ENCODE data around the gene PTGFR.

The PTGFR gene

GRCh38 chr1:78520216-78520615 lies 29.4 kb downstream of the PTGFR start:
- Histone ChIP-seq H3K4me1 (ENCODE audit: control insufficient read depth in 1 of 2, insufficient read depth in 1 of 2, low read depth in 1 of 2, low read length in 1 of 2) (no peaks in the 10 kb centered on the region), H3K36me3 (no peaks in the 10 kb centered on the region)
- no peak for TF ChIP-seq CTCF (IDR thresholded peaks at IDR 0.05)

GRCh38 chr1:78520843-78521242 lies 30.1 kb downstream of the PTGFR start:
- no peak for TF ChIP-seq CTCF (IDR thresholded peaks at IDR 0.05)
- Histone ChIP-seq H3K4me3 (ENCODE audit: low read depth in 1 of 2, low read length in 1 of 2) (no peak overlapping the region), H3K27me3 (no peaks in the 10 kb centered on the region), H3K36me3 (no peaks in the 10 kb centered on the region), H3K4me1 (ENCODE audit: control insufficient read depth in 1 of 2, insufficient read depth in 1 of 2, low read depth in 1 of 2, low read length in 1 of 2) (no peaks in the 10 kb centered on the region), H3K9me3 (no peaks in the 10 kb centered on the region), H3K27ac (no peak overlapping the region)

More at GRCh38 chr1:78520216-78520615, 29.4 kb downstream of the PTGFR start:
- H3K4me3 ChIP-seq (ENCODE audit: low read depth in 1 of 2, low read length in 1 of 2), result no peak overlapping the region
- H3K9me3 ChIP-seq, result no peaks in the 10 kb centered on the region
- no peak overlapping the region for H3K27ac ChIP-seq
- H3K27me3 ChIP-seq, result no peaks in the 10 kb centered on the region

- Histone ChIP-seq H3K9me3 (no peaks in the 10 kb centered on the region), H3K4me1 (ENCODE audit: control insufficient read depth in 1 of 2, insufficient read depth in 1 of 2, low read depth in 1 of 2, low read length in 1 of 2) (no peaks in the 10 kb centered on the region), H3K36me3 (no peaks in the 10 kb centered on the region), H3K27me3 (no peaks in the 10 kb centered on the region), H3K4me3 (ENCODE audit: low read depth in 1 of 2, low read length in 1 of 2) (no peak overlapping the region), H3K27ac (no peak overlapping the region)
- TF ChIP-seq CTCF (IDR thresholded peaks at IDR 0.05), result no peak
Measured at GRCh38 chr1:78522136-78522535, 31.4 kb downstream of the PTGFR start.

- TF ChIP-seq CTCF (IDR thresholded peaks at IDR 0.05), result no peak
- Histone ChIP-seq H3K4me1 (ENCODE audit: control insufficient read depth in 1 of 2, insufficient read depth in 1 of 2, low read depth in 1 of 2, low read length in 1 of 2) (no peaks in the 10 kb centered on the region), H3K27ac (no peak overlapping the region), H3K27me3 (no peaks in the 10 kb centered on the region), H3K4me3 (ENCODE audit: low read depth in 1 of 2, low read length in 1 of 2) (no peak overlapping the region), H3K36me3 (no peaks in the 10 kb centered on the region), H3K9me3 (no peaks in the 10 kb centered on the region)
Measured at GRCh38 chr1:78526496-78526895, 35.7 kb downstream of the PTGFR start.

- Histone ChIP-seq H3K4me1 (ENCODE audit: control insufficient read depth in 1 of 2, insufficient read depth in 1 of 2, low read depth in 1 of 2, low read length in 1 of 2) (no peaks in the 10 kb centered on the region), H3K9me3 (no peaks in the 10 kb centered on the region), H3K4me3 (ENCODE audit: low read depth in 1 of 2, low read length in 1 of 2) (no peak overlapping the region), H3K27ac (no peak overlapping the region), H3K36me3 (no peaks in the 10 kb centered on the region), H3K27me3 (no peaks in the 10 kb centered on the region)
- no peak for TF ChIP-seq CTCF (IDR thresholded peaks at IDR 0.05)
Measured at GRCh38 chr1:78527706-78528105, 36.9 kb downstream of the PTGFR start.

GRCh38 chr1:78533527-78533926 lies 42.8 kb downstream of the PTGFR start:
- no peaks in the 10 kb centered on the region for H3K4me1 ChIP-seq (ENCODE audit: control insufficient read depth in 1 of 2, insufficient read depth in 1 of 2, low read depth in 1 of 2, low read length in 1 of 2)
- H3K27ac ChIP-seq, result no peak overlapping the region
- H3K9me3 ChIP-seq, result no peaks in the 10 kb centered on the region
- no peaks in the 10 kb centered on the region for H3K36me3 ChIP-seq
- no peak overlapping the region for H3K4me3 ChIP-seq (ENCODE audit: low read depth in 1 of 2, low read length in 1 of 2)
- H3K27me3 ChIP-seq, result no peaks in the 10 kb centered on the region
- TF ChIP-seq CTCF (IDR thresholded peaks at IDR 0.05), result no peak

All from neutrophil (primary cell).